Transverse colon (tissue), 3 donors: Measurements from ENCODE around the gene TAF7L.

Source experiments
- EP300 ChIP-seq: sonication (generic); formaldehyde crosslinking; IDR thresholded peaks from one replicate; pipeline ENCODE4 v1.6.1; 2017; ENCODE audit warnings: antibody characterized with exemption, low read depth
- TF ChIP-seq, protein P1 (sequence below), 5 experiments: fragments of 200-600 bp in 3 of 5; fragments of 450-650 bp in 2 of 5; sonication (generic) in 3 of 5; IDR thresholded peaks; 1 replicate in 2 of 5; 2 replicates in 3 of 5; pipeline ENCODE4 v1.5.1; 2016 to 2017; ENCODE audit warnings: antibody characterized with exemption in 5 of 5, inconsistent platforms in 3 of 5, mild to moderate bottlenecking in 2 of 5, moderate library complexity in 1 of 5

DNA sequence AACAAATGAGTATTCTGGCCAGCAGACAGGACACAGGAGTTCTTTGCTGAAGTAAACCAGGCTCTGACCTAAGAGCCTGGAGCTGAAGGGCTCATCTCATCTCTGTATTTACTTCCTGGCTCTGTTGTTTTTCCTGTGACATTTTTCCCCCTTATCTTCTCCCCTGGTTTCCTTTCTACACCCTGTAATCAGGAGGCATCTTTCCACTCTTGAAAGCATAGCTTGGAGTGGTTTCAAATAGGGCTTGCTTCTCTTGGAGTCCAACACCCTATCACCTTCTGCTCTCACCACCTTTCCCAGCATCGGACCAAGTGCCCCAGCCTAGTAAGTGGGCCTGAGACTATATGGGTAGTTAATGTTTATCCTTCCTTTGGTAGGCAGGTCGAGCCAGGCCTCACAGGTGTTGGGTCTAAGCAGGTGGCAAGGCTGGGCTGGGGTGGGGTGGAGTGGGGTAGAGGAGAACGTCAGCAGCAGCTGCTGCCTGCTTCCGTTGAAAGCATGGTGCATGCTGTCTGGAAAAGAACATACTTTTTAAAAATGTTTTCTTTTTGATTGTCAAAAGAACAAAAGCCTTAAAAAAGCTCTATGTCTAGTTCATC lies 70.4 kb downstream of the TAF7L start:
- TF ChIP-seq, protein P1, sequence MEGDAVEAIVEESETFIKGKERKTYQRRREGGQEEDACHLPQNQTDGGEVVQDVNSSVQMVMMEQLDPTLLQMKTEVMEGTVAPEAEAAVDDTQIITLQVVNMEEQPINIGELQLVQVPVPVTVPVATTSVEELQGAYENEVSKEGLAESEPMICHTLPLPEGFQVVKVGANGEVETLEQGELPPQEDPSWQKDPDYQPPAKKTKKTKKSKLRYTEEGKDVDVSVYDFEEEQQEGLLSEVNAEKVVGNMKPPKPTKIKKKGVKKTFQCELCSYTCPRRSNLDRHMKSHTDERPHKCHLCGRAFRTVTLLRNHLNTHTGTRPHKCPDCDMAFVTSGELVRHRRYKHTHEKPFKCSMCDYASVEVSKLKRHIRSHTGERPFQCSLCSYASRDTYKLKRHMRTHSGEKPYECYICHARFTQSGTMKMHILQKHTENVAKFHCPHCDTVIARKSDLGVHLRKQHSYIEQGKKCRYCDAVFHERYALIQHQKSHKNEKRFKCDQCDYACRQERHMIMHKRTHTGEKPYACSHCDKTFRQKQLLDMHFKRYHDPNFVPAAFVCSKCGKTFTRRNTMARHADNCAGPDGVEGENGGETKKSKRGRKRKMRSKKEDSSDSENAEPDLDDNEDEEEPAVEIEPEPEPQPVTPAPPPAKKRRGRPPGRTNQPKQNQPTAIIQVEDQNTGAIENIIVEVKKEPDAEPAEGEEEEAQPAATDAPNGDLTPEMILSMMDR (IDR thresholded peaks at IDR 0.05): no peak
- TF ChIP-seq EP300: no peak
